ENCODE data around the gene TUBAL3. TPM values are rescaled to one million over a fixed set of nuclear protein-coding genes. Genes with fewer than 3 reads are reported as not detected.

The TUBAL3 gene
- total and polyA plus RNA-seq, 2 of the 4 experiments (the other 2 are of a cell fraction), result not detected

- no CpG with 5 or more reads among the region's 12 CpGs for WGBS, 2 experiments (ENCODE audit: extremely low coverage in 2 of 2, insufficient read length in 1 of 2)
- no peak overlapping the region for H2AK9ac ChIP-seq (replicated peaks; ENCODE audit: low read depth, low read length, poor library complexity)
- H2BK15ac ChIP-seq (ENCODE audit: low read depth, low read length), result no peak overlapping the region
- no peaks in the 10 kb centered on the region for H3K4me1 ChIP-seq (ENCODE audit: control insufficient read depth, insufficient read depth, low read length)
- H4K20me1 ChIP-seq (ENCODE audit: insufficient read depth, low read length), result no peaks in the 10 kb centered on the region
- no peak overlapping the region for H3K9ac ChIP-seq (ENCODE audit: low read depth, low read length)
- no peak overlapping the region for H4K8ac ChIP-seq (ENCODE audit: low read depth in 2 of 2, low read length in 2 of 2)
- H3K18ac ChIP-seq (ENCODE audit: low read depth, low read length), result no peak overlapping the region
- no peak overlapping the region for H2BK20ac ChIP-seq (ENCODE audit: low read depth, low read length)
- in situ Hi-C loops (cut with MboI; ENCODE audit: low sequenced_read_pairs) (no loop called here), intact Hi-C loops (cut with micrococcal nuclease) (no loop called here), dilution Hi-C loops (cut with HindIII; ENCODE audit: low sequenced_read_pairs, unreplicated experiment) (no loop called here)
- TF ChIP-seq CEBPB (IDR thresholded peaks at IDR 0.05; ENCODE audit: low read depth, low read length) (no peak), MAZ (IDR thresholded peaks at IDR 0.05; ENCODE audit: borderline replicate concordance, low read depth, low read length) (no peak), RAD21 (IDR thresholded peaks at IDR 0.05; ENCODE audit: low read length) (no peak), RFX5 (IDR thresholded peaks at IDR 0.05; ENCODE audit: low read depth, low read length) (no peak)
- TF ChIP-seq, protein P1, sequence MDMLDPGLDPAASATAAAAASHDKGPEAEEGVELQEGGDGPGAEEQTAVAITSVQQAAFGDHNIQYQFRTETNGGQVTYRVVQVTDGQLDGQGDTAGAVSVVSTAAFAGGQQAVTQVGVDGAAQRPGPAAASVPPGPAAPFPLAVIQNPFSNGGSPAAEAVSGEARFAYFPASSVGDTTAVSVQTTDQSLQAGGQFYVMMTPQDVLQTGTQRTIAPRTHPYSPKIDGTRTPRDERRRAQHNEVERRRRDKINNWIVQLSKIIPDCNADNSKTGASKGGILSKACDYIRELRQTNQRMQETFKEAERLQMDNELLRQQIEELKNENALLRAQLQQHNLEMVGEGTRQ (IDR thresholded peaks at IDR 0.05; ENCODE audit: low read depth, low read length), result no peak
- H2AK5ac ChIP-seq (ENCODE audit: low read depth, low read length), result no peak overlapping the region
- no peak overlapping the region for H3K23ac ChIP-seq (ENCODE audit: low read depth, low read length)
- H2BK5ac ChIP-seq (ENCODE audit: low read depth, low read length, poor library complexity, severe bottlenecking), result no peak overlapping the region
- H3K27ac ChIP-seq (ENCODE audit: insufficient read depth, low read length), result no peak overlapping the region
- ChIA-PET CTCF (no interaction called here), POLR2A (ENCODE audit: unreplicated experiment) (no interaction called here)
- no peaks in the 10 kb centered on the region for H3K36me3 ChIP-seq (ENCODE audit: control insufficient read depth, insufficient read depth, low read length)
- no peak overlapping the region for H3K56ac ChIP-seq (ENCODE audit: extremely low read depth, insufficient read depth, low read length)
- no peak overlapping the region for H3K14ac ChIP-seq (replicated peaks; ENCODE audit: low read depth, low read length)
- no peak for DNase-seq
- no peak for ATAC-seq (ENCODE audit: low read depth)
- no peak overlapping the region for H2BK120ac ChIP-seq (ENCODE audit: low read depth, low read length)
- no peak overlapping the region for H3K4ac ChIP-seq (ENCODE audit: low read depth, low read length)
- H4K5ac ChIP-seq (ENCODE audit: low read depth, low read length), result no peak overlapping the region
- BruUV-seq (replicated peaks), result no TSS peak
- no peaks in the 10 kb centered on the region for H3K9me1 ChIP-seq (ENCODE audit: insufficient read depth, low read length)
- no peak overlapping the region for H2AFZ ChIP-seq (replicated peaks; ENCODE audit: low read length, poor library complexity)
- no peak overlapping the region for H3K4me2 ChIP-seq (ENCODE audit: low read depth, low read length)
- peaks cover 4% of the 10 kb centered on the region for H3K9me3 ChIP-seq (ENCODE audit: control insufficient read depth, insufficient read depth, low read length)
- no peaks in the 10 kb centered on the region for H3K79me1 ChIP-seq (ENCODE audit: low read depth in 1 of 2, low read length in 2 of 2)
- H3K27me3 ChIP-seq (ENCODE audit: control insufficient read depth, insufficient read depth, low read length), result peaks cover 6% of the 10 kb centered on the region
- no peak overlapping the region for H4K91ac ChIP-seq (ENCODE audit: insufficient read depth, low read depth, low read length)
- H3K4me3 ChIP-seq (ENCODE audit: insufficient read depth, low read depth, low read length), result no peak overlapping the region
These were observed 7.9 kb downstream of the TUBAL3 start for GRCh38 chr10:5396556-5397300.
